H1 (cell line): ENCODE measurements around the gene AGAP1.

Experiments
- CTCF ChIP-seq, 3 experiments: IDR thresholded peaks; 1 replicate in 2 of 3; 2 replicates in 1 of 3; pipeline versions ENCODE4 v1.5.1 to v1.6.1; 2011; ENCODE audit warnings: low read length in 3 of 3, mild to moderate bottlenecking in 3 of 3, inconsistent platforms in 2 of 3, low read depth in 1 of 3, moderate library complexity in 1 of 3; ENCODE audit not compliant: insufficient read depth in 1 of 3; ENCODE audit errors: control extremely low read depth in 1 of 3
- KDM1A ChIP-seq: fragments of 200-600, 300-600 bp; sonication (generic); IDR thresholded peaks from 2 replicates; pipeline ENCODE4 v1.7.1; 2016; ENCODE audit warnings: mild to moderate bottlenecking, low read length, borderline replicate concordance
- MAFK ChIP-seq: IDR thresholded peaks from 2 replicates; pipeline ENCODE4 v1.6.1; 2012; ENCODE audit warnings: low read depth, mild to moderate bottlenecking, improper control_type of control experiment, low read length
- POLR2A ChIP-seq, 2 experiments: IDR thresholded peaks; 1 replicate in 1 of 2; 2 replicates in 1 of 2; pipeline ENCODE4 v1.6.1; 2011; ENCODE audit warnings: low read depth in 2 of 2, low read length in 2 of 2, mild to moderate bottlenecking in 2 of 2; ENCODE audit errors: control extremely low read depth in 1 of 2
- RBBP5 ChIP-seq: IDR thresholded peaks from 2 replicates; pipeline ENCODE4 v1.7.1; 2012; ENCODE audit warnings: low read depth, mild to moderate bottlenecking, inconsistent platforms, low read length, moderate library complexity, borderline replicate concordance

GRCh38 chr2:236086403-236086970, 592.6 kb downstream of the AGAP1 start:
- TF ChIP-seq KDM1A = no peak
- TF ChIP-seq MAFK = no peak
- TF ChIP-seq POLR2A (IDR thresholded peaks at IDR 0.05; ENCODE audit: control extremely low read depth in 1 of 2, low read depth in 2 of 2, low read length in 2 of 2) = no peak
- no peak for TF ChIP-seq CTCF (IDR thresholded peaks at IDR 0.05; ENCODE audit: control extremely low read depth in 1 of 3, insufficient read depth in 1 of 3, low read depth in 1 of 3, low read length in 3 of 3)
- TF ChIP-seq RBBP5 = no peak
